Stimulated activated CD4-positive, alpha-beta T cell treated with anti-CD3 and anti-CD28 coated beads, Interleukin-1b, Interleukin-23, amount 100 ng/mL, for 24 hours (primary cell): ENCODE data around the gene LY6G6C.
"Not testable (repeated sequence)": the region's sequence is repeated elsewhere in the genome, so short reads cannot be mapped to it uniquely, and the experiment has no call there.

Source experiments
- DNase-seq, 4 experiments: peaks; one replicate each; pipeline ENCODE4 v3.0.0-alpha.2; 2020; ENCODE audit warnings: low read depth in 4 of 4, low spot score in 1 of 4

The LY6G6C gene

DNA sequence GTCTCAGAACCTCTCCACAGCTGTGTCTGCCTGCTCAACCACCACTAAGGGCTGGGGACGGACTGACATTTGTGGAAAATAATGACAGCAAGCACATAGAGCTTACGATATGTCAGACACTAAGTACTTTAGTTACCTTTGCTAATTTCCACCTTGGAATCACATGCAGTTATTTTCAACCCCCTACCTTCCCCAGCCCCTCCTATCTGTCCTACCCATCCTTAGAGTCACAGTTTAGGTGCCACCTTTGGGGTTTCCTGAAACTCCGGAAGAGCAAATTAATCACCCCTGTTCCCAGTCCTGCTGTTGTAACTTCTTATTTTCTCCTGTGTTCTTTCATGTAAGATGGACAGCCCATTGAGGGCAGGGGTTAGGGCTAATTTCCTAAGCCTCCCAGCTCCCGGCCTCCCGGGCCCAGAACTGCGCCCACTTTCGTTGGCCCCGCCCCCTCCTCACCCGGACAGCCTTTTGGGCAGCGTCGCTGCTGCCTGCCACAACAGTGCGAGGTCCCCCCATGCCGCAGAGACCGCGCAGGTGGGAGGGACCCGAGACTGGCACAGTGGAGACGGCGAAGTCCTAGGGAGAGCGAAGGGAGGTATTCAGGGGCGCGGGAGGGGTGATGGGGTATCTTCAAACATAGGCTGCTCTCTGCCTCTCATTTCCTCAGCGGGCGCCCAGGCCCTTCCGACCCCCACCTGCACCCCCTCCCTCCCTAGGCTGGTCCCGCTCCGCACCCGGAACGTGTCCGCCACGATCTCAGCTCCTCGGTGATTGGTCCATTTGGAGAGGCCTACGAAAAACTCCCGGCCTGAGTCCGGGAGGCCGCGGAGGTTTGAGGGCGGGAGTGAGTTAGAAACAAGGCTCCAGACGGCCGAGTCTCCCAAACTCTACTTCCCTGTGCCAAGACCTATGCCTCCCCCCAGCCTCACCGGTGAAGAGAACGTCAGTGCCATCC lies 6.4 kb upstream of the LY6G6C start:
- no peak for DNase-seq

DNA sequence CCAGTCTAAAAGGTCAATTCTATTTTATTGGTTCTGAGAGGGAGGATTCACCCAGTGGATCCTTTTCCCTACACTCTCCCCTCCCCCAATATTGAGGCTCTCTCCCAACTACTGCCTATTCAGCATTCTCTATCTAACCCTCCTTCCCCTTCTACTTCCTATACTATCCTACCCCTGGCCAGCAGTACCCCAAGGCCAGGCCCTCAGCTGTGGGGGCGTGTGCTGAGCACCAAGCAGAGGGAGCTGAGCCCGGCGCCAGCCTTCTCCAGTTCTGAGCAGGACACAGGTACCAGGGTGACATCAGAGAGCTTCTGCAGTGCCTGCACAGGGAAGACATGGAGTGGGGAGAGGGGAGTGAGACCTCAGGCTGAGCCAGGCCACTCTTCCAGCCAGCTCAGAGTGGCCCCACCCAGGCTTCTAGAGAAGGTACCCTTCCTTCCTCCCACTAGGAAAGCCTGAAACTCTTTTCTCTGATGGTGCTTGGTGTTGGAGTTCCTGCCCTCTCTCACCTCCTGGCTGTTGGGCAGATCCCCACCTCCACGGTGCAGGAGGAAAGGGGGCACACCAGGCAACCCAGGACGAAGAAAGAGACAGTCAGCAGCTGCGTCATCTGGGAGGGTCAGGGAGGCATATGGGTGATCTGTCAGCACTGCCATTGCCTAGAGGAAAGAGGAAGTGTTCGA lies 5.6 kb upstream of the LY6G6C start:
- DNase-seq, result no peak

- DNase-seq, result no peak
These were observed 4.2 kb upstream of the LY6G6C start for GRCh38 chr6:31725502-31726350.

- DNase-seq, result no peak
These were observed 2.6 kb upstream of the LY6G6C start for GRCh38 chr6:31723980-31724691.

- DNase-seq, result no peak
These were observed 1.9 kb upstream of the LY6G6C start, which contains the start of gene MPIG6B for GRCh38 chr6:31723245-31723979. Gene MPIG6B, plus strand, starts transcription at chr6:31723373. Its CDS starts 11 bp downstream, at chr6:31723384.

GRCh38 chr6:31722173-31722572 lies 627 bp upstream of the LY6G6C start:
- no peak for DNase-seq

- no peak for DNase-seq
These were observed 1.3 kb downstream of the LY6G6C start for GRCh38 chr6:31720196-31720770.

DNA sequence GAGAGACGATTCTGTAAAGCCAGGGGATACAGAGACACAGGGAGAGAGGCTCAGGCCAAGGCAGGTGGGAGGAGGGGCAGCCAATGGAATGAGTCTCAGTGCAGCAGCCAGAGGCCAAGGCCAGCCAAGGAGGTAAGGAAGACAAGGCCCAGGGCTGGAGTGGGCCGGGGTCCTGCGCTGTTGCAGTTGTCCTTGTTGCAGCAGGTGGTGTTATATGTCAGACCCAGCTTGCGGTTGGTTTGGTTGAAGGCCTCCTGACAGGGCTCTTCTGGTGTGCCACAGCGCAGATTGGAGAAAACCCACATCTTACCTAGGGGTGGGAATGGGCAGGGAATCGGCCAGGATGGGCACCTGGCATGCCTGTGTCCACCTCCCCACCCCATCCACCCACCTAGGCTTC lies 2.5 kb downstream of the LY6G6C start:
- DNase-seq, result no peak

GRCh38 chr6:31718265-31718664 lies 3.3 kb downstream of the LY6G6C start:
- DNase-seq, result no peak

GRCh38 chr6:31717499-31718222 lies 3.9 kb downstream of the LY6G6C start:
- no peak for DNase-seq

DNA sequence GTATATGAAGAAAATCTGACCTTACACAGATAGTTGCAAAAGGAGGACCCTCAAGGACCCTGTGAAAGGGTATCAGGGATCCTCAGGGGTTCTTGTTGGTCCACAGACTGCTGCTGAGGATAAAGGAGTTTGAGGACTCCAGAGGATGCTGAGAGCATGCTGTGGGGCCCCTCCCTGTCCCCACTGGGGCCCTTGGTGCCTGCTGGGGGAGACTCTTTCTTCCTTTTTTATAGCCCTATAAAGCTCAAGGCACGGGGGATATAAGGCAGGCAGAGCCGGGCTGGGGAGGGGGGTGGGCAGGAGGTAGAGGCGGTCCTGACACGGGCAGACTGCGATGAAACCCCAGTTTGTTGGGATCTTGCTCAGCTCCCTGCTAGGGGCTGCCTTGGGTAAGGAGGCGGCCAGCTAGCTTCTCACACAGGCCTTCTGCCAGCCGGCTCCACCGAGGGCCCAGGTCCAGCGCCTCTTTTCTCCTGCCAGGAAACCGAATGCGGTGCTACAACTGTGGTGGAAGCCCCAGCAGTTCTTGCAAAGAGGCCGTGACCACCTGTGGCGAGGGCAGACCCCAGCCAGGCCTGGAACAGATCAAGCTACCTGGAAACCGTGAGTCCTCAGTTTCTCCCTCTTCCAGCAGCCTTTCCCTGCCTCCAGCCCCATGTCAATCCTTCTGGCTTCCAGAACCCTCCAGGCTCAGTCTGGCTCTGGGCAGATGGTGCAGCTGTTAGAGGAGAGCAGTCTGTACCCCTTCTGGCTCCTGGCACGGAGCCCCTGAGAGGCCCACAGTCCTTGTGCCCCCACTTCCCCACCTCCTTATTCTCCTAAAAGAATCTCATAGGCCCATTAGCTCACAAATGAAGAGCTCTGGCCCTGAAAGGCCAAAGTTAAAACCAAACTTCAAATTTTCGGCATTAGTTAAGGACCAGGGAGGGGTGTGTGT lies 6.3 kb downstream of the LY6G6C start, which contains the start of gene LY6G6D:
LY6G6D (plus strand) TSS at position 327 of the 937 bp plus-strand sequence; CDS start at position 335, 8 bp downstream.
- no peak for DNase-seq

- no peak for DNase-seq
These were observed 7.4 kb downstream of the LY6G6C start for GRCh38 chr6:31713991-31714684.

- no peak for DNase-seq
These were observed 8.1 kb downstream of the LY6G6C start for GRCh38 chr6:31713465-31713864.

DNA sequence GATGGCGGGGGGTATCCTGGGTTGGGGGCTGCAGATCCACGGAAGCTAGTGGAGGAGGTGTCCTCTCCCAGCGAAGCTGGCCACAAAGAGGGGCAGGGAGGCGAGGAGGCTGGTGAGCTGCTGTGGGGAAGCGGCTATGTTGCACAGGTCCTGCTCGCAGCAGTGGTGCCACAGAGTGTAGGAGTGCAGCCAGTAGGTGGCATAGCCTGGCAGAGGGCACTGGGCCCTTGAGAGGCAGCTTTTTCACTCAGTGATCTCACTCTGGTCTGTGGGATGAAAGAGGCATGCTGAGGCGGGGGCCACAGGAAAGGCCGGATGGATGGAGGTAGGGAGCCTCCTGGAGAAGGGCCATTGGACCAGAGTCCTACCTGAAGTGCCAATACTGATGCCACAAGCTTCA lies 9.2 kb downstream of the LY6G6C start:
- DNase-seq, result no peak

DNA sequence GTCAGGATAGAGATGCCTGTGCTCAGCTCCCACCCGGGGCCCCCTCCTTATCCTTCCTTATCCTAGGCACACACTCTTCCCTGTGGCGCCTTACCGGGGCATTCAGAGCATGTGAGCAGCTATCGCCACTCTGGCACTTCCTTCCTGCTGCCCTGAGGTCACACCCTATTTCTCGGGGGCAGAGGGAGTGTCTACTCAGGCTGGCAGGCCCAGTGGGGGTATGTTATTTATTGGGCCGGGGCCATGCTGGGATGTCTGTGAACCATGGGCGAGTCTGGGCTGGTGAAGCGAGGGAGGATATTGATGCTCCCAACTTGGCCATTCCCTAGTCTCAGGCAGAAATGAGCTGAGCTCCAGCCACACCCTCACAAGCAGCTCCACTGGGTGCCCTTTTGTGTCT lies 10.3 kb downstream of the LY6G6C start:
- DNase-seq, result no peak

DNA sequence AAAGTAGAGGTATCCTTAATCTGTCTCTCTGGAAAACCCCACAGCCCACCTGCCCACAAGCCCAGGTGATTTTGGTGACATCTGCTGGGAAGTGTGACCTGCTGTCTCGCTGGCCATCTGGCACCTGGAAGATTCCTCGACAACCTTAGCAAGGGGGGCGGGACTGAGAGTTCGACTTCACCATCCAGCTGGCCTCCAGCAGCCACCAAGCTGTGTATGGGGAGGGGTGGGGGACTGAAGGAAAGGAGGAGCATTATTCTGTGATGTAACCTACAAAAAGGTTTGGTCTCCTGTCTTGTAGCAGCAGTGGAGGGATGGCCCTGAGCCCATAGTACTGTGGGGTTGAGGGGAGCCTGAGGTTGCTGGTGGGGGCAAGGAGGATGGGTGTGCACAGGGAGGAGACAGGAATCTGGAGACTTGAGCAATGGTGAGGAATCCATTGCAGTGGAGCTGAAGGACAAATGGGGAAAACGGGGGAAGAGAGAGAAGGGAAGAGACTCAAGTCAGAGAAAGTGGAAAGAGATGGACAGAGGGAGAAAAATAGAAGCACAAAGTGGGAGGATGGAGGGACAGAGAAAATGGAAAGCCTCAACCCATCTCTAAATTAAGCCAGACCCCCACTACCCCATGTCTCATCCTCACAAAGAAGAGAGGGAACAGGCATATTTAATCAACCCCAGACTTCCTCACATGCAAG lies 10.9 kb downstream of the LY6G6C start:
- no peak for DNase-seq

- DNase-seq, result not testable (repeated sequence)
These were observed 12.4 kb downstream of the LY6G6C start for GRCh38 chr6:31709157-31709556.
